GM10847 (cell line): ENCODE data around the gene SUN2.
A peak's percentile ranks its signal among the peaks of the same experiment; 100 is the strongest.

Experiments
- POLR2A ChIP-seq: IDR thresholded peaks from 2 replicates; pipeline ENCODE4 v1.6.1; 2011; ENCODE audit not compliant: insufficient read length; ENCODE audit errors: extremely low read depth

Gene SUN2

DNA sequence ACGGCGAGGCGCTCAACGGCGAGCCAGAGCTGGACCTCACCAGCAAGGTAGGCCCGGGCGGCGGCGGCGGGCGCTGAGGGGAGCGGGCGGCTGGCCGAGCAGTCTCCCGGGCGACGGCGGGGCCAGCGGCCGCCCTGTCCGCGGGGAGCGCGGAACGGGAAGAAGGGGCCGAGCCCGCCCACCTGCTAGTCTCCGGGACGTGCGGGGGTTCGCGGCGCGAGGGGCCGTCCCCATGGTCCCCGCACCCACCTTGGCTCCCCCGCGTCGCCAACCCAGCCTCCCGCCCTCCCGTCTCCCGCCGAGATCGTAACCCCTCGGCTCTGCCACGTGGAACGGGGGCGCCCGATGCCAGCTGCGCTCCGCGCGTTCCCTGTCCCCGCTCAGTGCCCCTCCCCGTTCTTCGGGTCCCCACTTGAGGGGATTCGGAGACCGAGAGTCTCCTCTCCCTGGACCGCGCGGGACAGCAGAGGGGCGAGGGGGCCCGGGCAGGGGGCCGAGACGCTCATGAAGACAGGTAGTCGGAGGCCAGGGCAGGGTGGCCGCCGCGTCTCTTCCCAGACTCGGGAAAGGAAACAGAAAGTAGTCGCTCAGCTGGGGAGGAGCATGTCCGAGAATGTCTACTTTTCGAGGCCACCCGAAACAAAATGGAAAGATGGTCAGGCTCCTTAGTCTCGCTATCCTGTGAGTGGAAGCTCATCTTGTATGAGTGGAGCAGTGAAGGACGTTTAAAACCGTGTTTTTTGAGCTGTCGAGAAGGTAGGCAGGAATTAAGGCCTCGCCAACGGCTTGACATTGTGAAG is 49.5 kb downstream of the SUN2 start:
- TF ChIP-seq POLR2A: no peak

DNA sequence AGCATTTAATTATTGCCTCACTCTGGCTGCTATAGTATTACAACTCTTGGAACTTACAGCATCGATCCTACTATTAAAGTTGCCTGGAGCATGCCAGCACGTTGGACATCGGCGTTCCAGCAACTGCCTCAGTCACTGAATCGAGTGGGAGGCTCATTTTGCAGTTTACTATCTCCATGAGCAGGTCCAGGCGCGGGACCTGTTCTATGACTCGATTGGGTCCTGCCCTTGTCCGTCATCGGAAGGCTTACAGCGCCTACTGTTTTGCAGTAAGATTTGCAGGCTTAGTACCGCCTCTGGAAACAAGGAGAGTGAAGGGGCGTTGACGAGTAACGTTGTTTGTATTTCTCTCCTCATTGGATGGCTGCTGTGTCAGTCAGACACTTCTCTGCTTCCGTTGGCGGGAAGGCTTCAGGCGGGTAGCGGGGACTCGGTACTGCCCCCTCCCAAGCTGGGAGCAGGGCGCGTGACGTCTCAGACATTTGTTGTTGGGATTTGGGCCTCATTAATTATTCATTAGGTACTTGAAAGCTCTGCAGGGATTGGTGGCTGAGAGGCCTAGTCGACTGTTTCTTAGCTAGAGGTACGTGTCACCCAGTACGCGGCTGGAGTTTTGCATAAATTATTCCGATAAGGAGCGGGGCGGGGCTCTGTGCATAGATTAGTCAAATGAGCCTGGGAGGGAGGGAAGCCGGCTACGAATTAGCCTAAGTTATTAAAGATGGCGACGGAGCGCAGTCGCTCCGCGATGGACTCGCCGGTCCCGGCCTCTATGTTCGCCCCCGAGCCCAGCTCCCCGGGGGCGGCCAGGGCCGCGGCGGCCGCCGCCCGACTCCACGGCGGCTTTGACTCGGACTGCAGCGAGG is 50.3 kb downstream of the SUN2 start, which contains the start of gene GTPBP1:
TSS of gene GTPBP1 (plus strand) at position 710 of the 866 bp plus-strand sequence. CDS start at position 722, 12 bp downstream.
- peak; percentile 86 for TF ChIP-seq POLR2A

DNA sequence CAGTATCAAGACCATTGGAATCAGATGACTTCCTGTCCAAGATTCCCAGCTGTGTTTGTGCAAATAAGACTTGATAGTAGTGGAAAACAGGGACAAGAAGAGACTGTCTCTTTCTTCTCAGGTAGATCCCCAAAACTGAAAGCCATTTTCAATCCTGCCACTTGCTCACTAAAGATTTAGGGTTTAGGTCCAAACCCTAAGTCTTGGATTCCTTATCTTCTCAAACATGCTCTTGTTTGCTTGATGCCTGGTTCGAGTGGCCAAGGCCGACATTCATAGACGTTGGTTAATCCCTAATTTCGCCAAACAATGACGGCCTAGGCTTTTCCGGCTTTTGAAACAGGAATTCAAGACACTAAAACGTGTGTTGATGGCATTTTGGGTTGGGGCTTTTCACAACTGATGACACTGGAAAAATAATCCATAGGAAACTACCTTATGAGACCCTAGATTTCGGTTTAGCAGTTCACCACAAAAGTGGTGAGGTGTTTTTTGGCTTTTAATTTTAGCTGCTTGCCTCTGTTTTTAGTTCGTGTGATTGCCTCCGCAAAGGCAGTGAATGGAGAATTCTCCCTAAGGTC is 51.1 kb downstream of the SUN2 start:
- TF ChIP-seq POLR2A: no peak

DNA sequence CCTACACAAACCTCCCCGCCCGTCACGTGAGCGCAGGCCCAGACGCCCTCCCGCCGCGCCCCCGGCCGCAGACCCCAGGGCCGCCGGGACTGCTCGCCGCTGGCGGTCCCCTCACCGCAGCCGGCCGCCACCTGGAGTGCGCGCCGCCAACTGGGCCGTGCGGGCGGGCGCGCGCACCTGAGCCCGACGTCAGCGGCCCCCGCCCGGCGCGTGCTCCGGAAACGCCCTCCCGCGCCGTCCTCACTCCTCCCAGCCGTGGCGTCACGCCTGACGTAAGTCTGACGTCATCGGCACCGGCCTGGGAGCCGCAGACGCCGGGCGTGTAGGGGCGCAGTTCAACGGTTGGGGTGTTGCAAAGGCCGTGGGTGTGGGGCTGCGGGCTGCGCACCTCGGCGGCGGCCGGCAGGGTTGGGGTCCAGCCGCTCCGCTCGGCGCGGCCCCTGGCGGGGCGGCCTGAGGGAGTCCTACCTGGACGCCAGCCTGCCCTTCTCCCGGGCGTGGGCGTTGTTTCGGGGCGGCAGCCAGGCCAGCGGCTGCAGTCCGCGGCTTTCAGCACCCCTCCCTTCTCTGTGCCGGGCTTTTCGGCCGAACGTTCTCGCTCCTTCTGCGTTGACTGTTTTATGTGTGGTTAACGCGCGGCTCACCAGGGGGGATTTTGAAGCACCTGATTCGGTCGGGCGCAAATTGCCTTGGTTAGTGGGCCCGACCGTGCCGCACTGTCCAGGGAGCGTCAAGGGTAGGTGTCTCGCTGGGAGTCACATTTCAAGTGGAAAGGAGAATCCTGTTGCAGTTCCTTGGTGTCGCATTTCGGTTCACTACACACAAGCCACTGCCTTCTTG is 54.8 kb downstream of the SUN2 start, which contains the start of gene JOSD1:
TSS of gene JOSD1 (minus strand) at position 155 of the 840 bp plus-strand sequence. CDS start 956 bp downstream, outside the sequence.
- TF ChIP-seq POLR2A: peak; percentile 79

DNA sequence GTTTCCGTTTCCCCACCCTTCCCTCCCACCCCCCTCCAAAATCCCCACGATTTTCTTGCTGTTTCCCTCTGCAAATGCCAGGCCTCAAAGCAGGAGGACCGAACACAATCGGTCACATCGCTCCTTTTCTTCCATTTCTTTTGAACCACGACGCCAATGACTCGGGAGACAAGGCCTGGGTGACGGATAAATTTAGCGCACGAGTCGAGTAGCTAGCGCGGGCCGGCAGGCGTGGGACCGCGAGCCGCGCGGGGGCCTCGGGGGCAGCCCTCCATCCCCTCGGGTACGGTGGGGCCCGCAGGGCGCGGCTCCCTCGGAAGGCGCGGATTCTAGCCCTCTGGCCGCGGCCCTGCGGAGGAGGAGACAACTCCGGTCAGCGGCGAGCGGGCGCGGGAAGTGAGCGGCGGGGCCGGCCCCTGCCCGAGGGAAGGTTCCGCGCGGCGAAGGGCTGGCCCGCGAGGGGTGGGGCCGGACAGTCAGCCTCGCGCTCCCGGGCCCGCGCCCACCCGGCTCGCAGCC is 55.5 kb downstream of the SUN2 start:
- TF ChIP-seq POLR2A: no peak

DNA sequence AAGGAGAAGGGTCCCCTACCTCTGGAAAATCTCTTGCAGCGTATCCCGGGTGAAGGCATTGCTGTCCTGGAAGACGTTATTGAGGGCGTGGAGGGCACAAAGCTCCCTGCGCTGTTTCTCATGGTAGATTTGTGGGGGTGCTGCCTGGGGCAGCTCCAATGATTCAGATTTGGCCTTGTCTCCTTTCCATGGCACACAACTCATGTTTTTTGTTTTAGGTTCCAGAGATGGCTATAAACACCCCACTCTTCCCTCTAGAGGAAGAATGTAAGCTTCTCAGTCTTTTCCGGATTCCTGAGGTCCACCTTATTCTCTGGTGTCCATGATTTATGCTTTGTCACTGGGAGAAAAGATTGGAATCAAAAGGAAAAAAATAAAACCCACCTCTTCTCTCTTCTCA is 56.0 kb downstream of the SUN2 start:
- no peak for TF ChIP-seq POLR2A

DNA sequence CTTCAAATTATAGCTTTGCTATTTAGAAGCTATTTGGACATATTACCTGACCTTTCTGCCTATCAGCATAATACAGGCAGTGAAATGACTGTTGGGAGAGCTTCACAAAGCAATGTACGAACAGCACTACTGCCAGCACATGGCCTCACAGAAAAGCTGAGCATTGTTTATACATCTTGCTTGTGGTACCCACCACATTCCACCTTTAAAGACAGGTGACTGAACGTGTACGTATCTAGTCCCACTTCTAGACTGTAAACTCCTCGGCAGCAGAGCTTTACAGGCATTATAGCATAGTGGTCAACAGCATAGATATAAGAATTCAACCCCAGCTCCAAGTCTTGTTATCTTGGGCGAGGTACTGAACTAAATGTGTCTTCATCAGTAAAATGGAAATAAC is 56.7 kb downstream of the SUN2 start:
- TF ChIP-seq POLR2A: no peak

DNA sequence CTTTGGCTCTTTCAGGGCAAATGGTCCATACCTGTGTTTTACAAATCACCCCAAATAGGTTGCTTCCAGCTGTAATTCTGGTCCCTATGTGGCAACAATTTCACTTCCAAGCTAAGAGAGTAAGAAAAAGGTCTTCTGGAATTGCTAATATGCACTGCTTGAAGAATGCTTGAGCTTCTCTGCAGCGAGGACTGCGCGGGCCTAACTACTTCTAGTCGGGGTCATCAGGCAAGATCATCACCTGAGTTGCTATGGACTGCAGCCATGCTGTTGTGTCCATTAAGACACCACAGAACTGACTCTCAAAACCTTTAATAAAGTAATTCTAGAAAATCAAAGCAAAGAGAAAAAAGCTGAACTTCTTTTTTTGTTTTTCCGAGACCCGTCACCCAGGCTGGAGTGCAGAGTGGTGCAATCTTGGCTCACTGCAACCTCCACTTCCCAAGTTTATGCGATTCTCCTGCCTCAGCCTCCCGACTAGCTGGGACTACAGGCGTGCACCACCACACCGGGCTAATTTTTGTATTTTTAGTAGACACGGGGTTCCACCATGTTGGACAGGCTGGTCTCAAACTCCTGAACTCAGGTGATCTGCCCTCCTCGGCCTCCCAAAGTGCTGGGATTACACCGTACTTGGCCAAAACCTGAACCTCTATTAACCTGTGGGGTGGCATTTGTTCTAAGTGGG is 57.2 kb downstream of the SUN2 start:
- no peak for TF ChIP-seq POLR2A

DNA sequence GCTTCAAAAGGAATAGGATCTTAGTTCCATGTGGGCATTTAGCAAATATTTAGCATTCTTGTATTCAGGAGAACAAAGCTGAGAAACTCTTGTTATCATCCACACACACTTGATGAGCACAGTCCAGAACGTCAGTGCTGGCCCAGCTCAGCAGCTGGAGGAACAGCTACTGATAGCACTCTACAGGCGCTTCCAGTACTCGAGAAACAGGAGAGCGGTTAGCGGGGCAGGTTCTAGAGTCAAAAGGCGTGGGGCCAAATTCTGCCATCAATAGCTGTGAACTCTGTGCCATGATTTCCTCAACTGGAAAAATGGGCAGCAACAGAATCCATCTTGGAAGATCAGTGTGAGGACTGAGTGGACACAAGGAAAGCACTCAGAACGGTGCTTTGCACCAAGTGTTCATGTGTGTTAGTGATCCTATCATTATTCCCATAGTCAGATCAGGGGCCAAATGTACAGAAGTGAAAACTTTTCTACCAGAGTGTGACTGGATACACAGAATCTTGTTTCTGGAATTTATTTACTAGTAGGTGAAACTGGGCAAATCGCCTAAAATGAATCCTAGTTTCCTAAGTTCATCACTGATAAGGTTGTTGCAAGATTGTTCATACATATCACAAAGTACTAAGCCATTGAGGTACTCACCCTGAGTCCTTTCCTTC is 58.2 kb downstream of the SUN2 start:
- TF ChIP-seq POLR2A: no peak

DNA sequence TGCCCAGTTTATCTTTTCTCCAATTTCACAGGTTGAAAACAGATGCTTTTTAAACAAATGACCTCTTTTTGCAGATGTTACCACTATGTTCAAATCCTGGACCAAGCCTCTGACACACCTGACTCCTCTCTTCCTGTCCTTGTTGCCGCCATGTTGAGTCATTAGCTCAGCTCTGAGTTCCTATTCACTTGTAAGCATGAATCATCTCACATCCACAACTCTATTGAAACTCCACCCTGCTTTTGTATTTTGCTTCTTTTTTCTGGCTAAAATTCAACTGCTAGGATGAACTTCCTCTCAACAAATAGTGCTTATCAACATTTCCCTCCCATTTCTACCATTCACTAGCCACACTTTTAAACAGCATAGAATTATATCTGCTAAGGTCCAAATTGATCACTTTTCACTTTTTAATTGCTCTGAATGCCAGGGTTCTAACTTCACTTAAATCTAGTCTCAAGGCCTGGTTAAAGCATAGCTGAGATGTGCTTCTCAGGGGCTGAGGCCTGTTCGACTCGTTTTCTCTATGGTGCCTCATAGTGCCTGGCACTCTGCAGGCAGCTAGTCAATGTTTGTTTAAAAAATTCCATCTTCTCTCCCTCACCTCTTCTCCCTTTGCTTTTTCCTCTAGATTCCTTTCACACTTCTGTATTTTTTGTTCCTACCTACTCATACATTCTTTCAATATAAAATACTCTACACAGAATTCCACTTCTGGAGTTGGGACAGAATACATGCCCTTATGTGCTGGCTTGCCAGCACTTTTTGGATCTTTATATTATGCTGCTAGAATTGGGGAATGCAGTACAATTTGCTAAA is 59.0 kb downstream of the SUN2 start:
- no peak for TF ChIP-seq POLR2A

DNA sequence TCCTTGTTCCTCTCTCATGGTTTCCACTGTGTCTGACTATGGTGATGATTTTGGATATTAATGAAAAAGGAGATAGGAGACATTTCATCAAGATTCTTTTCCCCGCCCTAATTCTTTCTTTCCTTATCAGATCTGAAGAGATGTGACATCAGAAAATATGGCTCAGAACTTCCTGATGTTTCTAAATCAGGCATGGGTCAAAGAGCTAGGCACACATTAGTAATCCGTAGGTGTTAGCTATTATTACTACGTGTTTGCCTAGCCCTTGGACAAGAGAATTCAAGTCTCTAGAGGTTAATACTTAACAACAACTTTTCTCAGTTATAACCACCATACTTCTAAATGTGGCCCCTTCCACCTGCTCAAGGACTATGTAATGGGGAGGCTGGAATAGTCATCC is 60.9 kb downstream of the SUN2 start:
- no peak for TF ChIP-seq POLR2A

DNA sequence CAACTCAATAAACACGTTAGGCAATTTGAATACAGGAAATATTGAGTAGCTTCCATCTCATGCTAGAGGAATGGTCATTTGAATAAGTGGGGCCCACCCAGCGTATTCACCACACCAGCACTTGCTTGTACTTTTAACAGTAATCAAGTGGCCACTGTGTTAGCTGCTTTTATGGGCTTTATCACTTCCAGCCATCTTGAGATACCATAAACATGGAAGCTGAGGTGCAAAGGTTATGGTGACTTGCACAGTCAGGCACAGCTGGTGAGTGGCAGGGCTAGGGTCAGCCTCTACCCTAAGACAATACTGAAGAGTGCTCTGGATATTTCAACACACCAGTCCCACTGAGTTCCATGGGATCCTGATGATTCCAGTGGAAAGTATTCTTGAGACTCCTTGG is 61.7 kb downstream of the SUN2 start:
- TF ChIP-seq POLR2A: no peak

DNA sequence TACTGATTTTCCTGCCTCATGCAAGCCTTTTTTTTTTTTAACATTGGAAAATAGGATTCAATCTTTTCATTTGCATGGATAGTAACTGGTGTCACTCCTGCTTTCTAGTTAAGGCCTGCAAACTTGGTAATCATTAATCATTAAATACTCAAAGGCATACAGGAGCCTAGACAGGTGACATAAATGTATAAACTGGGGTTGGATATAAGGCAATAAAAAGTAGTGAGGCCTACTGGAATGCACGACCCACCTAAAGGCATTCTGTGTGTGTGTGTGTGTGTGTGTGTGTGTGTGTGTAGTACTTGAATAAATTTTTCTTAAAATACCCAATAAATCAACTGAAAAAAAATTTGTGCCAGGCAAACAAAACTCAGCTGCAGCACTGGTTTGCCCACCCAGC is 66.1 kb downstream of the SUN2 start:
- TF ChIP-seq POLR2A: no peak
